GM23248 (cell line): ENCODE results near the gene COA8. TPM values are rescaled to one million over a fixed set of nuclear protein-coding genes. Genes with fewer than 3 reads are reported as not detected.

ENCODE experiments used
- DNase-seq: peaks from one replicate; pipeline ENCODE4 v3.0.0-alpha.2; 2015
- H2AFZ ChIP-seq: fragments of 200-600 bp; sonication (generic); 2 replicates; pipeline ENCODE4 v1.6.1; 2016; ENCODE audit warnings: antibody characterized with exemption
- H3F3A ChIP-seq: fragments of 200-600 bp; sonication (generic); 2 replicates; pipeline ENCODE4 v1.6.1; 2016; ENCODE audit warnings: mild to moderate bottlenecking, antibody characterized with exemption, mixed run types; ENCODE audit not compliant: insufficient read depth
- H3K27ac ChIP-seq: fragments of 200-600 bp; sonication (generic); 2 replicates; pipeline ENCODE4 v1.5.1; 2016; ENCODE audit warnings: mild to moderate bottlenecking
- H3K27me3 ChIP-seq: fragments of 200-600 bp; sonication (generic); replicated peaks from 2 replicates; pipeline ENCODE4 v1.6.1; 2016; ENCODE audit warnings: mild to moderate bottlenecking; ENCODE audit not compliant: insufficient read depth
- H3K36me3 ChIP-seq: fragments of 200-600 bp; sonication (generic); 2 replicates; pipeline ENCODE4 v1.6.1; 2016; ENCODE audit warnings: low read depth, mild to moderate bottlenecking
- H3K4me1 ChIP-seq: fragments of 200-600 bp; sonication (generic); 2 replicates; pipeline ENCODE4 v1.6.1; 2016; ENCODE audit warnings: mild to moderate bottlenecking; ENCODE audit not compliant: insufficient read depth
- H3K4me2 ChIP-seq: fragments of 200-600 bp; sonication (generic); one replicate; pipeline ENCODE4 v1.6.1; 2016; ENCODE audit warnings: mild to moderate bottlenecking; ENCODE audit not compliant: unreplicated experiment
- H3K4me3 ChIP-seq: fragments of 200-600 bp; sonication (generic); 2 replicates; pipeline ENCODE4 v1.5.1; 2016; ENCODE audit warnings: mild to moderate bottlenecking
- H3K79me2 ChIP-seq: fragments of 200-600 bp; sonication (generic); 2 replicates; pipeline ENCODE4 v1.6.1; 2016; ENCODE audit warnings: mild to moderate bottlenecking; ENCODE audit not compliant: insufficient read depth
- H3K9ac ChIP-seq: fragments of 200-600 bp; sonication (generic); 2 replicates; pipeline ENCODE4 v1.6.1; 2016; ENCODE audit warnings: mild to moderate bottlenecking
- H3K9me2 ChIP-seq: fragments of 200-600 bp; sonication (generic); 2 replicates; pipeline ENCODE4 v1.6.1; 2016; ENCODE audit warnings: mixed run types, mild to moderate bottlenecking, moderate library complexity; ENCODE audit not compliant: insufficient read depth
- H3K9me3 ChIP-seq: fragments of 200-600 bp; sonication (generic); one replicate; pipeline ENCODE4 v1.6.1; 2017; ENCODE audit warnings: low read depth
- H4K20me1 ChIP-seq: fragments of 200-600 bp; sonication (generic); 2 replicates; pipeline ENCODE4 v1.6.0; 2016; ENCODE audit not compliant: insufficient read depth
- EZH2 ChIP-seq: fragments of 200-600 bp; sonication (generic); IDR thresholded peaks from 2 replicates; pipeline ENCODE4 v1.6.1; 2018; ENCODE audit warnings: antibody characterized with exemption, mild to moderate bottlenecking; ENCODE audit not compliant: insufficient read depth, poor library complexity, severe bottlenecking
- EZH2phosphoT487 ChIP-seq: fragments of 200-600 bp; sonication (generic); IDR thresholded peaks from 2 replicates; pipeline ENCODE4 v1.6.1; 2018; ENCODE audit warnings: antibody characterized with exemption, moderate library complexity, mild to moderate bottlenecking, low read depth; ENCODE audit not compliant: insufficient read depth
- WGBS, 2 experiments: methylation state at CpG; one replicate each; pipeline ENCODE4 v1.1.6; 2015 to 2017; ENCODE audit warnings: low lambda C conversion rate in 2 of 2, low coverage in 1 of 2; ENCODE audit errors: missing lambda C conversion rate in 2 of 2; 5-methylcytosine and 5-hydroxymethylcytosine counted together
- in situ Hi-C: fragments of 300-500 bp; cut with MboI; formaldehyde crosslinking; loops from 2 replicates; pipeline ENCODE4 v1.15.0; 2020
- polyA plus RNA-seq: library from polyadenylated mRNA; unstranded; fragments of >200 nt; fragmentation: Nextera tagmentation; extraction: Ambion mirVana; gene quantifications from 2 replicates; pipeline ENCODE4 v1.2.1, GENCODE V29; 2016
- total RNA-seq: library from RNA; depleted of rRNA; stranded (reverse); fragments of >200 nt; shearing (Covaris generic); gene quantifications from 2 replicates; pipeline ENCODE4 v1.2.3, GENCODE V29; 2014

COA8 gene
- total and polyA plus RNA-seq, 2 experiments from 2014 or later, result 28.9 to 96.3 TPM

GRCh38 chr14:103625356-103626095, 62.8 kb downstream of the COA8 start:
- in situ Hi-C loops, result no loop called here
- peak overlapping the region; percentile 93 for H3K27ac ChIP-seq
- WGBS, 2 experiments, result 39% methylated on average over 11 of the region's 11 CpGs
- no peak for DNase-seq
- H3K9ac ChIP-seq, result peak overlapping the region; percentile 80
- H3K4me3 ChIP-seq, result no peak overlapping the region
- peaks cover 14% of the 10 kb centered on the region for H3K79me2 ChIP-seq
- H4K20me1 ChIP-seq, result no peaks in the 10 kb centered on the region
- H3K36me3 ChIP-seq, result no peaks in the 10 kb centered on the region
- no peaks in the 10 kb centered on the region for H3K9me3 ChIP-seq
- TF ChIP-seq EZH2 (no peak), EZH2phosphoT487 (no peak)
- H2AFZ ChIP-seq, result peak overlapping the region; percentile 72
- H3K9me2 ChIP-seq, result no peaks in the 10 kb centered on the region
- H3K4me2 ChIP-seq, result peak overlapping the region; percentile 57
- H3K4me1 ChIP-seq, result peaks cover 25% of the 10 kb centered on the region
- no peaks in the 10 kb centered on the region for H3K27me3 ChIP-seq
- peaks cover 13% of the 10 kb centered on the region for H3F3A ChIP-seq

GRCh38 chr14:103626146-103626850, 63.5 kb downstream of the COA8 start:
- WGBS, 2 experiments, result 87 to 91% methylated on average over 5 of the region's 5 CpGs
- DNase-seq, result peak; percentile 10

GRCh38 chr14:103627073-103628025, 64.6 kb downstream of the COA8 start:
- 82 to 88% methylated on average over 16 of the region's 16 CpGs for WGBS, 2 experiments
- peaks cover 32% of the 10 kb centered on the region for H3K79me2 ChIP-seq
- H3K4me1 ChIP-seq, result peaks cover 38% of the 10 kb centered on the region
- H3K9ac ChIP-seq, result peak overlapping the region; percentile 89
- no peaks in the 10 kb centered on the region for H4K20me1 ChIP-seq
- H3K27me3 ChIP-seq, result no peaks in the 10 kb centered on the region
- H3F3A ChIP-seq, result peaks cover 25% of the 10 kb centered on the region
- TF ChIP-seq EZH2phosphoT487, result no peak
- no peak for TF ChIP-seq EZH2
- in situ Hi-C loops, result no loop called here
- no peaks in the 10 kb centered on the region for H3K36me3 ChIP-seq
- H3K4me3 ChIP-seq, result no peak overlapping the region
- H3K9me3 ChIP-seq, result no peaks in the 10 kb centered on the region
- no peaks in the 10 kb centered on the region for H3K9me2 ChIP-seq
- peak overlapping the region; percentile 98 for H3K27ac ChIP-seq
- no peak overlapping the region for H2AFZ ChIP-seq
- DNase-seq, result no peak
- H3K4me2 ChIP-seq, result peak overlapping the region; percentile 98

More at GRCh38 chr14:103626146-103626850, 63.5 kb downstream of the COA8 start:
- Histone ChIP-seq H4K20me1 (no peaks in the 10 kb centered on the region), H3K9me3 (no peaks in the 10 kb centered on the region), H2AFZ (no peak overlapping the region), H3F3A (peaks cover 20% of the 10 kb centered on the region), H3K4me1 (peaks cover 33% of the 10 kb centered on the region), H3K27ac (no peak overlapping the region), H3K9me2 (no peaks in the 10 kb centered on the region), H3K9ac (no peak overlapping the region), H3K4me2 (no peak overlapping the region), H3K36me3 (no peaks in the 10 kb centered on the region), H3K4me3 (no peak overlapping the region), H3K27me3 (no peaks in the 10 kb centered on the region), H3K79me2 (peaks cover 21% of the 10 kb centered on the region)
- in situ Hi-C loops, result no loop called here
- TF ChIP-seq EZH2 (no peak), EZH2phosphoT487 (no peak)

GRCh38 chr14:103628221-103628683, 65.5 kb downstream of the COA8 start:
- H3K4me3 ChIP-seq, result peak overlapping the region; percentile 100
- no peaks in the 10 kb centered on the region for H3K9me2 ChIP-seq
- no peaks in the 10 kb centered on the region for H3K36me3 ChIP-seq
- peak; percentile 97 for DNase-seq
- peaks cover 41% of the 10 kb centered on the region for H3K79me2 ChIP-seq
- H3K9me3 ChIP-seq, result no peaks in the 10 kb centered on the region
- H3K9ac ChIP-seq, result peak overlapping the region; percentile 89
- H3K27me3 ChIP-seq, result no peaks in the 10 kb centered on the region
- peak overlapping the region; percentile 98 for H3K4me2 ChIP-seq
- 0 out of 2 replicates have a peak, but pooled peaks cover 3% of the 10 kb centered on the region for H4K20me1 ChIP-seq
- in situ Hi-C loops, result no loop called here
- H2AFZ ChIP-seq, result peak overlapping the region; percentile 58; the same call in 1 of the 2 replicates
- WGBS, 2 experiments, result 1 to 3% methylated on average over 29 to 31 of the region's 31 CpGs
- TF ChIP-seq EZH2phosphoT487 (no peak), EZH2 (no peak)
- H3F3A ChIP-seq, result peaks cover 25% of the 10 kb centered on the region
- H3K4me1 ChIP-seq, result peaks cover 43% of the 10 kb centered on the region
- peak overlapping the region; percentile 98 for H3K27ac ChIP-seq
